RWPE2 (cell line): ENCODE results near the gene TUBE1.

Experiments
- ATAC-seq: fragments of 200-7000 bp; cut with Tn5 transposase; 3 replicates; pipeline ENCODE4 v1.9.1; 2021; ENCODE audit warnings: low read depth
- DNase-seq: peaks from one replicate; pipeline ENCODE4 v3.0.0-alpha.2; 2020; ENCODE audit warnings: low spot score
- H3K27ac ChIP-seq: fragments of 450-650 bp; 2 replicates; pipeline ENCODE4 v1.5.1; 2017; ENCODE audit warnings: mild to moderate bottlenecking; ENCODE audit not compliant: poor library complexity, severe bottlenecking
- H3K27me3 ChIP-seq: fragments of 250-450 bp; sonication (Bioruptor Pico); 2 replicates; pipeline ENCODE4 v1.5.1; 2021; ENCODE audit warnings: mild to moderate bottlenecking, moderate library complexity; ENCODE audit not compliant: insufficient read depth, poor library complexity, severe bottlenecking
- H3K36me3 ChIP-seq: fragments of 250-450 bp; sonication (Bioruptor Pico); 2 replicates; pipeline ENCODE4 v1.5.1; 2020; ENCODE audit warnings: low read depth, mild to moderate bottlenecking, moderate library complexity
- H3K4me1 ChIP-seq: fragments of 250-450 bp; sonication (Bioruptor Pico); 2 replicates; pipeline ENCODE4 v1.5.1; 2021; ENCODE audit warnings: mild to moderate bottlenecking, moderate library complexity; ENCODE audit not compliant: insufficient read depth, poor library complexity, severe bottlenecking
- H3K4me3 ChIP-seq: fragments of 250-450 bp; sonication (Bioruptor Pico); 2 replicates; pipeline ENCODE4 v1.5.1; 2021; ENCODE audit warnings: mild to moderate bottlenecking, moderate library complexity; ENCODE audit not compliant: severe bottlenecking
- H3K9me3 ChIP-seq: fragments of 250-450 bp; sonication (Bioruptor Pico); 2 replicates; pipeline ENCODE4 v1.5.1; 2021; ENCODE audit warnings: mild to moderate bottlenecking, moderate library complexity; ENCODE audit not compliant: severe bottlenecking
- CTCF ChIP-seq: fragments of 450-650 bp; IDR thresholded peaks from one replicate; pipeline ENCODE4 v1.5.1; 2017; ENCODE audit warnings: mild to moderate bottlenecking, moderate library complexity; ENCODE audit not compliant: poor library complexity, severe bottlenecking

The TUBE1 gene

DNA sequence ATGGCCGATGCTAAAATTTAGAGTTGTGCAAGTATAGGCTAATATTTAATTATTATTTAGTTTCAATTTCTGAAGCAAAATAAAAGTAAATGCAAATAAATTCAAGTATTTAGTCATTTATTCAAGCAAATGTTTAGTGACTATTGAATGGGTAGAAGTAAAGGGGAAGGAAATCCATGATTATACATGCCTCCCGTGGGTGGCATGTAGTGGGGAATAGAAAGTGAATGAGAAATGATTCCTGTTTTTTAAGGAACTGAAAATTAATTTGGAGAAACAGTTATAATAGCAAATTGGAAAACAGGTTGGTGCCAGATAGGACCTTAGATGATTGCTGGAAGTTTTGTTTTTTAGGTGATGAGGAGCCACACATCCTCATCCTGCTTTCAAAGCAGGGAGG lies 35.5 kb upstream of the TUBE1 start:
- H3K27me3 ChIP-seq = no peaks in the 10 kb centered on the region
- H3K4me1 ChIP-seq = no peaks in the 10 kb centered on the region
- no peaks in the 10 kb centered on the region for H3K9me3 ChIP-seq
- no peak overlapping the region for H3K4me3 ChIP-seq
- no peak overlapping the region for H3K27ac ChIP-seq
- no peaks in the 10 kb centered on the region for H3K36me3 ChIP-seq
- DNase-seq (no peak), ATAC-seq (no peak)
- TF ChIP-seq CTCF = no peak

GRCh38 chr6:112118034-112118433 lies 30.8 kb upstream of the TUBE1 start:
- ATAC-seq (no peak), DNase-seq (no peak)
- TF ChIP-seq CTCF = no peak
- Histone ChIP-seq H3K4me1 (peaks cover 6% of the 10 kb centered on the region), H3K36me3 (no peaks in the 10 kb centered on the region), H3K4me3 (no peak overlapping the region), H3K27ac (no peak overlapping the region), H3K27me3 (no peaks in the 10 kb centered on the region), H3K9me3 (no peaks in the 10 kb centered on the region)

DNA sequence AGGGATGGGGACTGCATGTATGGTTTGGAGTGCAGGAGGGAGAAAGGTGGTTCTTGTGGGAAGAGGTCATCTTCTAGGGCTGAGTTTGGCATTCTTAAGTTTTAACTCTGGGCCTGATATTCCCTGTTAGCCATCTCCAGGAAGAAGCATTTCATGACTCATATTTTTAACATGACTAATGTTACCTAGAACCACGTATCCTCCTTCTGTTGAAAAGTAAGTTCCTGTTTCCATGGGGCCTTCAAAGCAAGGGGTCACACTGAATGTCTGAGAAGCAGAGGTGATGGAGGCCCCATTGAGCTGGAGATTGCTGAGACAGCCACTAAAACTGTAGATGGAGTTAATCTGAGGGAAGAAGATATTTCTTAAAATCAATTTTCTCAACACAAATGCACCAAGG lies 30.3 kb upstream of the TUBE1 start:
- ATAC-seq = peak; percentile 82

GRCh38 chr6:112116221-112116620 lies 28.9 kb upstream of the TUBE1 start:
- no peaks in the 10 kb centered on the region for H3K36me3 ChIP-seq
- no peak overlapping the region for H3K27ac ChIP-seq
- peaks cover 6% of the 10 kb centered on the region for H3K4me1 ChIP-seq
- DNase-seq = no peak
- H3K27me3 ChIP-seq = no peaks in the 10 kb centered on the region
- ATAC-seq = no peak
- no peak overlapping the region for H3K4me3 ChIP-seq
- TF ChIP-seq CTCF = no peak
- H3K9me3 ChIP-seq = no peaks in the 10 kb centered on the region

More for the DNA sequence above, 30.3 kb upstream of the TUBE1 start:
- no peak for TF ChIP-seq CTCF
- Histone ChIP-seq H3K4me3 (no peak overlapping the region), H3K4me1 (peaks cover 6% of the 10 kb centered on the region), H3K27ac (no peak overlapping the region), H3K27me3 (no peaks in the 10 kb centered on the region), H3K36me3 (no peaks in the 10 kb centered on the region), H3K9me3 (no peaks in the 10 kb centered on the region)
- no peak for DNase-seq

GRCh38 chr6:112114577-112115223 lies 27.4 kb upstream of the TUBE1 start:
- no peaks in the 10 kb centered on the region for H3K9me3 ChIP-seq
- no peaks in the 10 kb centered on the region for H3K36me3 ChIP-seq
- DNase-seq = no peak
- no peak for ATAC-seq
- no peak overlapping the region for H3K4me3 ChIP-seq
- no peaks in the 10 kb centered on the region for H3K27me3 ChIP-seq
- H3K4me1 ChIP-seq = peaks cover 6% of the 10 kb centered on the region
- no peak overlapping the region for H3K27ac ChIP-seq
- no peak for TF ChIP-seq CTCF
